ENCODE results near the gene MOSMO. TPM values are rescaled to one million over a fixed set of nuclear protein-coding genes. Genes with fewer than 3 reads are reported as not detected.

The MOSMO gene
- total and polyA plus RNA-seq, 2 donors (not counting 1 experiment from before 2014, with no cell fraction given): 13.0 to 20.2 TPM

DNA sequence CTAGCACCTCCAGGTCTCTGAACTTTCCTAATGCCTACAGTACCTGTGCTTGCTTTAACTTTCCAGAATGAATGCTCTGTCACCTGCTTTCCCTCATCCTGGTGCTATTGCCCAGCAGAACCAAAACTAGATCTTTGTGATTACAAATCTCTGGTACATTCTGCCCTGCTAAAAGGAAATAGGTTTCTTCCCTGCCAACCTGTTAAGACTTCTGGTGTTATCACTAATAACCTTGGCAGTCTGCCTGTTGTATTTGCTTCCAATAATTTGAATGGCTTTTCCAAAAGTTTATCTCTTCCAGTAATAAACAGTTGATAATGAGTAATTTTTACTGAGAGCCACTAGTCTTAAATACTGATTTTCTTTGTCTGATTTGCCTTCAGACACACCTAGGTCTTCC lies 22.4 kb upstream of the MOSMO start:
- H3K9me3 ChIP-seq (ENCODE audit: control extremely low read depth in 1 of 3, control insufficient read depth in 2 of 3, insufficient read depth in 1 of 3, low read length in 2 of 3): no peaks in the 10 kb centered on the region
- Mint-ChIP-seq H3K4me1 (no peaks in the 10 kb centered on the region), H3K27me3 (no peaks in the 10 kb centered on the region), H3K9me3 (ENCODE audit: insufficient read depth) (no peaks in the 10 kb centered on the region), H3K4me3 (no peak overlapping the region), H3K27ac (peak overlapping the region; percentile 11)
- no peaks in the 10 kb centered on the region for H3K79me2 ChIP-seq (ENCODE audit: control insufficient read depth, insufficient read depth, low read length)
- ATAC-seq (ENCODE audit: low read depth): no peak
- TF ChIP-seq, protein P1, sequence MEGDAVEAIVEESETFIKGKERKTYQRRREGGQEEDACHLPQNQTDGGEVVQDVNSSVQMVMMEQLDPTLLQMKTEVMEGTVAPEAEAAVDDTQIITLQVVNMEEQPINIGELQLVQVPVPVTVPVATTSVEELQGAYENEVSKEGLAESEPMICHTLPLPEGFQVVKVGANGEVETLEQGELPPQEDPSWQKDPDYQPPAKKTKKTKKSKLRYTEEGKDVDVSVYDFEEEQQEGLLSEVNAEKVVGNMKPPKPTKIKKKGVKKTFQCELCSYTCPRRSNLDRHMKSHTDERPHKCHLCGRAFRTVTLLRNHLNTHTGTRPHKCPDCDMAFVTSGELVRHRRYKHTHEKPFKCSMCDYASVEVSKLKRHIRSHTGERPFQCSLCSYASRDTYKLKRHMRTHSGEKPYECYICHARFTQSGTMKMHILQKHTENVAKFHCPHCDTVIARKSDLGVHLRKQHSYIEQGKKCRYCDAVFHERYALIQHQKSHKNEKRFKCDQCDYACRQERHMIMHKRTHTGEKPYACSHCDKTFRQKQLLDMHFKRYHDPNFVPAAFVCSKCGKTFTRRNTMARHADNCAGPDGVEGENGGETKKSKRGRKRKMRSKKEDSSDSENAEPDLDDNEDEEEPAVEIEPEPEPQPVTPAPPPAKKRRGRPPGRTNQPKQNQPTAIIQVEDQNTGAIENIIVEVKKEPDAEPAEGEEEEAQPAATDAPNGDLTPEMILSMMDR (IDR thresholded peaks at IDR 0.05): no peak
- no peak for TF ChIP-seq EZH2 (IDR thresholded peaks at IDR 0.05; ENCODE audit: borderline replicate concordance, insufficient read depth, low read depth, low read length, poor library complexity, severe bottlenecking)
- H3K4me3 ChIP-seq (ENCODE audit: control extremely low read depth in 1 of 5, extremely low read depth in 1 of 5, insufficient read depth in 1 of 5, low read depth in 2 of 5, low read length in 4 of 5): no peak overlapping the region
- no peak overlapping the region for H3K9ac ChIP-seq (ENCODE audit: low read length)
- ChIA-PET POLR2A (no interaction called here), CTCF (no interaction called here)
- no peak overlapping the region for H3K27ac ChIP-seq (ENCODE audit: low read length in 2 of 2)
- no peak overlapping the region for H2AFZ ChIP-seq (ENCODE audit: insufficient read depth, low read depth, low read length, poor library complexity, severe bottlenecking)
- intact Hi-C loops (cut with micrococcal nuclease): no loop called here
- no peaks in the 10 kb centered on the region for H3K4me1 ChIP-seq (ENCODE audit: control insufficient read depth in 2 of 2, insufficient read depth in 2 of 2, low read length in 2 of 2)
- H3K27me3 ChIP-seq (replicated peaks in 1 of 4; ENCODE audit: control extremely low read depth in 1 of 4, control insufficient read depth in 3 of 4, insufficient read depth in 4 of 4, low read length in 3 of 4): no peaks in the 10 kb centered on the region
- H4K20me1 ChIP-seq (ENCODE audit: control insufficient read depth, insufficient read depth, low read length, poor library complexity, severe bottlenecking): no peaks in the 10 kb centered on the region
- no peak for DNase-seq
- H3K36me3 ChIP-seq (replicated peaks in 1 of 2; ENCODE audit: control extremely low read depth in 1 of 2, control insufficient read depth in 1 of 2, extremely low read depth in 1 of 2, insufficient read depth in 2 of 2, low read length in 1 of 2): peaks cover 1 to 38% of the 10 kb centered on the region in 2 experiments
- H3K4me2 ChIP-seq (replicated peaks; ENCODE audit: low read depth, low read length, poor library complexity, severe bottlenecking): no peak overlapping the region

DNA sequence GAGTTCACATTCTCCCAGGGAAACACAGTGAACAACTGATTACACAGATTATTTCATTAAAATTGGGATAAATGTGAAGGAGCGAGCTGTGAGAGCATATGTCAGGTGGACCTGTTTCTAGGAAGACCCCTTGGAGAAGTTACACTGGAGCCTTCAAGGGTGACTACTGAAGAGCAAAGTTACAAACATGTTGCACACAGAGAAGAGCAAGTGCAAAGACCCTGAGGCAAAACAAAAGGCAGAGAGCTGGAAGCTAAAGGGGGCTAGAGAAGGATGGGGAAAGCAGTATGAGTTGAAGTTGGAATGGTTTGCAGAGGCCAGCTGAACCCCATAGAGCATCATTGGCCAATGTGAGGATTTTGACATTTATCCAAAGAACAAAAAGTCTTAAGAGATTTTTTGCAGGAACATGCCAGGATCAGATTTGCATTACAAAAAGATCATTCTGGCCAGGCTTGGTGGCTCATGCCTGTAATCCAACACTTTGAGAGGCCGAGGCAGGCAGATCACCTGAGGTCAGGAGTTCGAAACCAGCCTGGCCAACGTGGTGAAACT lies 21.1 kb upstream of the MOSMO start:
- ATAC-seq (ENCODE audit: low read depth) (no peak), DNase-seq (no peak)
- H3K27me3 Mint-ChIP-seq: no peaks in the 10 kb centered on the region
- ChIA-PET POLR2A (no interaction called here), CTCF (interaction anchor here (1.1 kb wide), 1 partner anchor 91 kb away, joined by 5 read pairs; no protein-coding TSS in a partner anchor)
- H2AFZ ChIP-seq (ENCODE audit: insufficient read depth, low read depth, low read length, poor library complexity, severe bottlenecking): no peak overlapping the region
- H3K36me3 ChIP-seq (replicated peaks in 1 of 2; ENCODE audit: control extremely low read depth in 1 of 2, control insufficient read depth in 1 of 2, extremely low read depth in 1 of 2, insufficient read depth in 2 of 2, low read length in 1 of 2): peaks cover 1 to 29% of the 10 kb centered on the region in 2 experiments
- 100% methylated on average over 1 of the region's 4 CpGs for WGBS (ENCODE audit: insufficient coverage)
- intact Hi-C loops (cut with micrococcal nuclease): no loop called here
- TF ChIP-seq EZH2 (IDR thresholded peaks at IDR 0.05; ENCODE audit: borderline replicate concordance, insufficient read depth, low read depth, low read length, poor library complexity, severe bottlenecking): no peak
- TF ChIP-seq, protein P1 (IDR thresholded peaks at IDR 0.05): no peak
- no peak overlapping the region for H3K27ac ChIP-seq (ENCODE audit: low read length in 2 of 2)
- no peaks in the 10 kb centered on the region for H3K4me1 Mint-ChIP-seq
- no peaks in the 10 kb centered on the region for H3K9me3 ChIP-seq (ENCODE audit: control extremely low read depth in 1 of 3, control insufficient read depth in 2 of 3, insufficient read depth in 1 of 3, low read length in 2 of 3)
- no peak overlapping the region for H3K4me3 Mint-ChIP-seq
- no peaks in the 10 kb centered on the region for H4K20me1 ChIP-seq (ENCODE audit: control insufficient read depth, insufficient read depth, low read length, poor library complexity, severe bottlenecking)
- H3K4me2 ChIP-seq (replicated peaks; ENCODE audit: low read depth, low read length, poor library complexity, severe bottlenecking): no peak overlapping the region
- H3K27ac Mint-ChIP-seq: no peak overlapping the region
- no peaks in the 10 kb centered on the region for H3K79me2 ChIP-seq (ENCODE audit: control insufficient read depth, insufficient read depth, low read length)
- H3K4me3 ChIP-seq (ENCODE audit: control extremely low read depth in 1 of 5, extremely low read depth in 1 of 5, insufficient read depth in 1 of 5, low read depth in 2 of 5, low read length in 4 of 5): no peak overlapping the region
- no peak overlapping the region for H3K9ac ChIP-seq (ENCODE audit: low read length)
- no peaks in the 10 kb centered on the region for H3K4me1 ChIP-seq (ENCODE audit: control insufficient read depth in 2 of 2, insufficient read depth in 2 of 2, low read length in 2 of 2)
- no peaks in the 10 kb centered on the region for H3K9me3 Mint-ChIP-seq (ENCODE audit: insufficient read depth)
- H3K27me3 ChIP-seq (replicated peaks in 1 of 4; ENCODE audit: control extremely low read depth in 1 of 4, control insufficient read depth in 3 of 4, insufficient read depth in 4 of 4, low read length in 3 of 4): no peaks in the 10 kb centered on the region
